ENCODE measurements around the gene INSC.

The INSC gene

DNA sequence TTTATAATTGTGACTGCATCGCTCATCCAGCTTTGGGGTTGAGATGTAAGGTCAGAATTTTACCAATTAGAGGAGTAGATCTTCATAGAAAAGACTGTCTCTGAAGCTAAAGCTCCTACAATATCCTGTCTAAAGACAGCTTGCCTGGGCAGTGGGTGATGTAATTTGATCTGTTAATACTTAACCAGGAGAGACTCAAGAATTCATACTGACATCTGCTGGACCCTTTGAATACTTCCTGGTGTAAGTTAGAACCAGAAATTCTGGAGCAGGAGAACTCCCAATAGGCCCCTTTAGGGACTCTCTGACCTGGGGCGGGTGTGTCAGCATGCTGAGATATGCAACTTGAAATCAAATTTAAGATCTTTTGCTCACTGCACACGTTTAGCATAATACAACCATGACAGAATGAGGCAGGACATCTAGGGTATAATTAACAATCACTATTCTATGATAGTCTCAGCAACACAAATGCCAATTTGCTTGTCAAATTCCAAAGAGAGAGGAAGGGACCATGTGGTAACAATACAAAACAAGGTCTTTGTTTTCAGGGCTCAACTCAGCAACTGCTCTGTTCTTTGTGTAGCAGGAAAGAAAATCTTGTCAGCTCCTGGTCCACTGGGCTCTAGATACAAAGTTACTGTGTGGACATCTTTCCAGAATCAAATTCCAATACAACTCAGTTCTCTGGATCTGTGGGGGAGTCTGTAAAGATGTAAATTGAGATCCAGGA lies 143.9 kb downstream of the INSC start:
- H3K4me3 ChIP-seq (ENCODE audit: control insufficient read depth, low read depth, low read length) = no peak overlapping the region

GRCh38 chr11:15266999-15267398 lies 152.3 kb downstream of the INSC start:
- no peak for DNase-seq (ENCODE audit: low read depth)
- H3K4me3 ChIP-seq (ENCODE audit: control insufficient read depth, low read depth, low read length) = no peak overlapping the region
- TF ChIP-seq, protein P1, sequence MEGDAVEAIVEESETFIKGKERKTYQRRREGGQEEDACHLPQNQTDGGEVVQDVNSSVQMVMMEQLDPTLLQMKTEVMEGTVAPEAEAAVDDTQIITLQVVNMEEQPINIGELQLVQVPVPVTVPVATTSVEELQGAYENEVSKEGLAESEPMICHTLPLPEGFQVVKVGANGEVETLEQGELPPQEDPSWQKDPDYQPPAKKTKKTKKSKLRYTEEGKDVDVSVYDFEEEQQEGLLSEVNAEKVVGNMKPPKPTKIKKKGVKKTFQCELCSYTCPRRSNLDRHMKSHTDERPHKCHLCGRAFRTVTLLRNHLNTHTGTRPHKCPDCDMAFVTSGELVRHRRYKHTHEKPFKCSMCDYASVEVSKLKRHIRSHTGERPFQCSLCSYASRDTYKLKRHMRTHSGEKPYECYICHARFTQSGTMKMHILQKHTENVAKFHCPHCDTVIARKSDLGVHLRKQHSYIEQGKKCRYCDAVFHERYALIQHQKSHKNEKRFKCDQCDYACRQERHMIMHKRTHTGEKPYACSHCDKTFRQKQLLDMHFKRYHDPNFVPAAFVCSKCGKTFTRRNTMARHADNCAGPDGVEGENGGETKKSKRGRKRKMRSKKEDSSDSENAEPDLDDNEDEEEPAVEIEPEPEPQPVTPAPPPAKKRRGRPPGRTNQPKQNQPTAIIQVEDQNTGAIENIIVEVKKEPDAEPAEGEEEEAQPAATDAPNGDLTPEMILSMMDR (conservative IDR thresholded peaks at IDR 0.05; ENCODE audit: control insufficient read depth, insufficient read depth, low read depth, low read length) = no peak

More for the DNA sequence above, 143.9 kb downstream of the INSC start:
- TF ChIP-seq, protein P1 (conservative IDR thresholded peaks at IDR 0.05; ENCODE audit: control insufficient read depth, insufficient read depth, low read depth, low read length) = peak; percentile 44
- peak; percentile 64 for DNase-seq (ENCODE audit: low read depth)

DNA sequence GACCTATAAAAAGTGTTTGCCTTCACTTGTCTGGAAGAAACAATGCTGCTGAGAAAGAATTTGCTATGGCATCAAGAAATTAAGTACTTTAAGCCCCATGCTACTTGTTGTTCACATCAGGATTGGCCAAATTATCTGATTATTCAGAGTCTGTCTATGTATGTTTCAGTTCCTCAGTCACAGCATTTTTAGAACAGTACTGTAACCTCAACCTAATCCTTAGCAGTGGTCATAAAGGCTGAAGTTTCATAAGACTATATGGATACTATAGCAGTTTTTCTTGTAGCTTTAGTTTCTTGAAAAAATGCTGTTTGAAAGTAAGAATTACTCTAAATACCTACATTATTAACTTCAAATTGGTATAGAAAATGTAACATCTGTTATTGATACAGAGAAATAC lies 153.9 kb downstream of the INSC start:
- no peak overlapping the region for H3K4me3 ChIP-seq (ENCODE audit: control insufficient read depth, low read depth, low read length)
- no peak for DNase-seq (ENCODE audit: low read depth)
- TF ChIP-seq, protein P1 (conservative IDR thresholded peaks at IDR 0.05; ENCODE audit: control insufficient read depth, insufficient read depth, low read depth, low read length) = no peak

DNA sequence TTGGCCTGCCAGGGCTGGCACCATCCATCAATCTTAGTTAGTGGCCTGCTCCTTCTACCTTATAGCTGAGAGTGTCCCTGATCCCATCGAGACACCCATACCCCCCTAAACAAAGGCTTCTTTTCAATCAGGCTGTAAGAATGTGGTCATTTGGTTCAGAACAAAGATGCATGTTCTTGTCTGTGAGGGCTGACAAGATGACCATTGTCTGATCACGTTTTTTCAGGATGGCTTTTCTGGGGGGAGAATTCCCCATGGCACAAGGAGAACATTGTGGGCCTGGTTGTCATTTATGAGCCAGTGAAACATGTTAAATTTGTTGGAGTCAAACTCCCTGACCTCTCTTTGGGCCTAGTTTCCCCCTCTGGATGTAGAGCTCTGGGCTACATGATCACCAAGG lies 160.4 kb downstream of the INSC start:
- no peak overlapping the region for H3K4me3 ChIP-seq (ENCODE audit: control insufficient read depth, low read depth, low read length)
- TF ChIP-seq, protein P1 (conservative IDR thresholded peaks at IDR 0.05; ENCODE audit: control insufficient read depth, insufficient read depth, low read depth, low read length) = no peak
- no peak for DNase-seq (ENCODE audit: low read depth)

DNA sequence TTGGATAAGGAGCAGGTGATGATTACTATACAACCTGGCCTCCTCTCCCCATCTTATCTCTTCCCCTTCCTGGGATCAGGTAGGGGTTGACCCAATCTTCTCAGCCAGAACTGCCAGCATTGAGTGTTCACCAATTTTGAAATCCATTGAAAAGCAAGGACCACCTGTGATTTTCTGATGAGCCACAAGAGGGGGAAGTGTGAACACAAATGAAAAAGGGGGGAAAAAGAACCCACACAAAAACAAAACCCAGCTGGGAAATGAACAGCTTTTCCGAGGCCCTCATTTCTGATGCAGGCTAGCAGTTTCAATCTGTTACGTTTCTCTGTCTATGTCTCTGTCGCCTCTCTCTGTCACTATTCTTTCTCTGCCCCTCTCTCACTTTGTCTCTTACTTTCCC lies 161.9 kb downstream of the INSC start:
- TF ChIP-seq, protein P1 (conservative IDR thresholded peaks at IDR 0.05; ENCODE audit: control insufficient read depth, insufficient read depth, low read depth, low read length) = peak; percentile 32
- no peak overlapping the region for H3K4me3 ChIP-seq (ENCODE audit: control insufficient read depth, low read depth, low read length)
- peak; percentile 7 for DNase-seq (ENCODE audit: low read depth)

GRCh38 chr11:15278128-15278527 lies 163.4 kb downstream of the INSC start:
- TF ChIP-seq, protein P1 (conservative IDR thresholded peaks at IDR 0.05; ENCODE audit: control insufficient read depth, insufficient read depth, low read depth, low read length) = no peak
- peak; percentile 20 for DNase-seq (ENCODE audit: low read depth)
- H3K4me3 ChIP-seq (ENCODE audit: control insufficient read depth, low read depth, low read length) = no peak overlapping the region

All from fibroblast of mammary gland (primary cell).